HT1080 (cell line): ENCODE measurements around the gene DHRS3. TPM values are rescaled to one million over a fixed set of nuclear protein-coding genes. Genes with fewer than 3 reads are reported as not detected.

Experiments
- DNase-seq: peaks from one replicate; pipeline ENCODE4 v3.0.0-alpha.2; 2015; ENCODE audit warnings: low read depth
- total RNA-seq: library from RNA; depleted of rRNA; stranded (reverse); fragments of >200 nt; shearing (Covaris generic); gene quantifications from 2 replicates; pipeline ENCODE4 v1.2.3, GENCODE V29; 2014

DHRS3 gene
- total RNA-seq, 1 experiment from 2014 or later = not detected

- DNase-seq = no peak
Observed at GRCh38 chr1:12599657-12600056, 18.4 kb downstream of the DHRS3 start.

DNA sequence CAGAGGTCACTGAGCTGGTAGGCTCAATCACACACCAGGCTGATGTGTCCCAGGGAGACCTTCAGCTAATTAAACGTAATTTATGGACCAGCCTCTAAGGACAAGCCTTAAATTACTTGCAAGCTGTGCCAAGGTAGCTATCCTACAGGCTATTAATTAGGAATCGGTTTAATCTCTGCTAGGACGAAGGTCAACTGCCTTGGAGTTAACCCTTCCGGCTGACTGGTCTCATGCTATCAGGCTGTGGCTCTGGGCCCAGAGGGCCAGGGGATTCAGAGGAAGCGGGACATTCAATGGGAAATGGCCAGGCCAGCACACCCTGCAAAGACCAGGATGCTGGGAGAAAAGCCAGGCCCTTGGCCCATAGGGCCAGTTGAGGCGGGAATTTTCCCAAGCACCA is 19.0 kb downstream of the DHRS3 start:
- DNase-seq = no peak

DNA sequence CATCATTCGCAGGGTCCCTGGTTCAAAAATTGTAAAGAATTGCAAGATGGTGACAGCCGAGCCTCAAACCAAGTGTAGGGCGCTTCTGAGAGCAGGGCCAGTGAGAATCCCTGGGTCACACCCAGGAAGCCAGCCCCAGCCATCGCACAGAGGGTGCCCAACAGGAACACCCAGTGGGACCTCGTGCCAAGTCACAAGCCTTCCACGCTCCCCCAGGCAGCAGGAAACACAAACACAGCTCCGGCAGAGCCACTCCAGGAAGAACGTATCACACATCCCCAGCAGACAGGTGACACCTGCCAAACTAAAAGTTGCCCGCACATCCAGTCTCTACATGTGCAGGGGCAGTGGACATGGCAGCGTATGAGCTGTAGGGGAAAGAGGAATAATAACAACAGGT is 20.2 kb downstream of the DHRS3 start:
- DNase-seq = no peak

GRCh38 chr1:12596007-12596821 is 21.8 kb downstream of the DHRS3 start:
- peak; percentile 68 for DNase-seq

DNA sequence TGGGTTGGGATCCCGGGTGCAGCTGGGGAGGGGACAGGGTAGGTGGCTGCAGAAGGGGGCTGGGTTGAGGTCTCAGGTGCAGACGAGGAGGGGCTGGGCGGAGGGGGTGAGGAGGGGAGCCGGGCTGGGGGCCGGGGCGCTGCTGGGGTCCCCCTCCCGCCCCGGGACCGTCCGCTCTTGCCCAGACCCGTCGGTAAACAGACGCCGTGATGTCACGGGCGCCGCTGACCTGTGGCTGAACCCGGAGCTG is 22.3 kb downstream of the DHRS3 start:
- DNase-seq = no peak

- no peak for DNase-seq
Observed at GRCh38 chr1:12594966-12595756, 22.8 kb downstream of the DHRS3 start.

DNA sequence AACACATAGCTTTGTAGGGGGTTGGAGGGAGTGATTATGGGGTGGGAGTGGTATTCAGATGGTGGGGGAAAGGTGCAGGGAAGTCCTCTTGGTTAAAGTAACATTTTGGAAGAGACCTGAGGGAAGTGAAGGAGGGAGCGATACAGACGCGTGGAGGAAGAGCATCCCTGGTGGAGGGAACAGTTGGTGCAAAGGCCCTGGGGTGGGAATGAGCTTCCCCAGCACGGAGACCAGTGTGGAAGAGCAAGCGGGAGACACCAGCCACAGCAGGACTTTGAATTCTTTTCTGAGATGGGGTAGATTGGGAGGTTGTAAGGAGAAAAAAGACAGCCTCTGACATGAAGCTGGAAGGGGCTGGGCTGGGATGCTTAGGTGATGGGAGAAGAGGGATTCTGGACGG is 23.5 kb downstream of the DHRS3 start:
- DNase-seq = no peak

DNA sequence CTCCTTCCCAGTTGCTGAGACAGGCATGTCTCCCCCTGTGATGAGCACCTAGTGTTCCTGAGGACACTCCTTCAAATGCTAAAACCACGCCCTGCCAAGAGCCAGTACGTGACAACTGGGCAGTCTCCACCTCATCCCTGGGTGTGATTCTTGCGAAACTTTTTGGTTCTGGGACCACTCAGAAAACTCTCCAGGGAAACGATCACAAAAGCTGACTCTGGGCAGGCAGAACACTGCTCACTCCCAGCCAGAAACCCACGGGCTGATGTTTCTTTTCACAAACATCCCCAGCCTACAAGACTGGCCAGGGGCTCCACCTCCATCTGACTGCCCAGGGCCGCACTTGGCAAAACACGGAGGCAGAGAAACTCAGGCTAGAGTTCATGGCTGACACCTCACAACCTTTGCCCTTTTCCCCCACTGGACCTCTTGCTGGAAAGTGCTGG is 24.4 kb downstream of the DHRS3 start:
- no peak for DNase-seq

- DNase-seq = no peak
Observed at GRCh38 chr1:12592496-12592895, 25.5 kb downstream of the DHRS3 start.

DNA sequence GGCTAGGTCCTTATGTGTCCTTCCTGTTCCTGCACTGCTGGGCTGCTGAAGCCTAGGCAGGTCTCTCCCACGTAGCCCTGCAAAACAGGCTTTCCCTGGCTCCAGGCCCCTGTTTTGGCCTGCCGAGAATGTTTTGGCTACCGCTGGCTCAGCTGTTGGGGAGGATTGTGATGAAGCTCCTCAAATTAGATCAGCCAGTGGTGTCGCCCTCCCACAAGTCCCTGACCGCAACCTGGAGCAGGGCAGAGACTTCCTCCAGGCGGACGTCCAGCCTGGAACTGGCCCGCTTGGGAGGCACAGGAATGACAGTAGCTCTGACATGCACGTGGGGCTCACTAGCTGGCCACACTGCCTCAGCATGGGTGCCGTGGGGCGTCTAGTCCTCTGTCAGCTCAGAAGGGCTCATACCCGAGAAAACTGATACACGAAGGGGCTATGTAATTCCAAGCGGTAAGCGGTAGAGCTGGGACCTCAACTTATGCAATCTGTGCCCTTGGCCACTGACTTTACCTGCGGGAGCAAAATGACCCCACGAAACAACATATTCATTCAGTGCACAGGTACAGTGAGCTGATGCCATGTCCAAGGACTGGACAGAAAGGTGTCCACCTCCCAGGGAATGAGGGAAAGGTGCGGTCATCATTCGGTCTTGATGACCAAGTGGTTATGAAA is 26.6 kb downstream of the DHRS3 start:
- no peak for DNase-seq

GRCh38 chr1:12588695-12589094 is 29.3 kb downstream of the DHRS3 start:
- no peak for DNase-seq

GRCh38 chr1:12587981-12588640 is 29.9 kb downstream of the DHRS3 start:
- peak; percentile 78 for DNase-seq

DNA sequence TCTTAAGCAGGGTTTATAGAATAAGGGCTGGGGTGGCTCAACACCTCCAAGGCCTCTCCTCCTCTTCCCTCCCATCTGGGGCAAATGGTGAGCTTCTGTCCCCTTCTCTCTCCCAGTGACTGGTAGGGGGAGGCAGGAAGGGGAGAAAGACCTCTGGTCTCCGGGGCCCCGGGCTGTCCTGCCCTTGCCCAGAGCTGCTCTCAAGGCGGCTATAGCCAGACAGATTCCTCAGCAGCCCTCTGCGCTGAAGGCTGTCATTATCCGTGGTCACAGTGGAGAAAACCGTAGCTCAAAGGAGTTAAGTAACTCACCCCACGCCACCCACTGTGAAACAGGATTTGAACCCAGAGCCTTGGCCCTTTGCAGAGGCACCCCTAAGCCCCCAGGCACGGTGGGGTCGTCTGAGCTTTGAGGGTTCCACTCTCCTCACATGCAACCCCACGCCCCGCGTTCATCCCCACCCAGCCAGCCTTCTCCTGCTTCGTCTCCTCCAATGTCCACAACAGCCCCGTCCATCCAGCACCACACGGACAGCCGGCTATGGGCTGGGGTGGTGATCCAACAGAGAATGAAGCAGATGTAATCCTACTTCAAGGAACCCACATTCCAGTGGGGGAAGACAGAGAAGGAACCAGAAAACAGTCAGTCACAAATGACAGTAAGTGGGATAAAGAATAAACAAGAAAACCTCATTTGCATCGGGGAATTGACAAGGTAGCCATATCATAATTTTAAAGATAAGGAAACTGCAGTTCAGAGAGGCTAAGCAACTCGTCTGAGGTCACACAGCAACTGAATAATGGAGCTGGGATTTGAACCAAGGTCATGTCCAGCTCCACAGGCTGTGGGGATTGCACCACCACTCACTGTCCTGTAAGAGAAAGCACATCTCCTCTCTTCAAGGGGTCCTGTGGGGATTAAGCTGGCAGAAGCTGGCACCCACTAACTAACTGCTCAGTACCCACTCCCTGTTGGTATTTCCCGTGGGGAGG is 31.8 kb downstream of the DHRS3 start:
- DNase-seq = no peak

- DNase-seq = no peak
Observed at GRCh38 chr1:12585536-12585935, 32.5 kb downstream of the DHRS3 start.

DNA sequence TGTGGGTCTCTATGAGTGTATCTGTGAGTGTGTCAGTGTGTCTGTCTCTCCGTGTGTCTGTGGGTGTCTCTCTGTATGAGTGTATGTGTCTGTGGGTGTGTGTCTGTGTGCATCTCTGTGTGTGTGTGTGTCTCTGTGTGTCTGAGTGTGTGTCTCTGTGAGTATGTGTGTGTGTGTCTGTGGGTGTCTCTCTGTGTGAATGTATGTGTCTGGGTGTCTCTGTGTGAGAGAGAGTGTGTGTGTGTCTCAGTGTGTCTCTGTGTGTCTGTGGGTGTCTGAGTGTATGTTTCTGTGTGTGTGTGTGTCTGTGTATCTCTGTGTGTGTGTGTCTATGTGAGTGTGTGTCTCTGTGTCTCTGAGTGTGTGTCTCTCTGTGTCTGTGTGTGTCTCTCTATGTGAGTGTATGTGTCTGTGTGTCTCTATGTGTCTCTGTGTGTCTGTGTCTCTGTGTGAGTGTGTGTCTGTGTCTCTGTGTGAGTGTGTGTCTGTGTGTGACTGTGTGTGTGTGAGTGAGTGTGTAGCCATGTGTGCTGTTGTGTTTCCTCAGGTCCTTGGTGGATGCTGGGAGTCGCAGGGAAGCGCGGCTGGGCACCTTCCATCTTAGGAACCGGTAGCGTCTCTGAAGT is 33.0 kb downstream of the DHRS3 start:
- no peak for DNase-seq

GRCh38 chr1:12583484-12583883 is 34.5 kb downstream of the DHRS3 start:
- DNase-seq = no peak

GRCh38 chr1:12582649-12583048 is 35.4 kb downstream of the DHRS3 start:
- no peak for DNase-seq

GRCh38 chr1:12581179-12581578 is 36.8 kb downstream of the DHRS3 start:
- DNase-seq = no peak

GRCh38 chr1:12580054-12580887 is 37.7 kb downstream of the DHRS3 start:
- DNase-seq = no peak
